NCI-H748 (cell line): ENCODE data around the gene FNDC3B.
A peak's percentile ranks its signal among the peaks of the same experiment; 100 is the strongest.

Source experiments
- DNase-seq: peaks from one replicate; lab custom pipeline; 2025; ENCODE audit not compliant: unreplicated experiment; lab: John Stamatoyannopoulos, UW

Gene FNDC3B

DNA sequence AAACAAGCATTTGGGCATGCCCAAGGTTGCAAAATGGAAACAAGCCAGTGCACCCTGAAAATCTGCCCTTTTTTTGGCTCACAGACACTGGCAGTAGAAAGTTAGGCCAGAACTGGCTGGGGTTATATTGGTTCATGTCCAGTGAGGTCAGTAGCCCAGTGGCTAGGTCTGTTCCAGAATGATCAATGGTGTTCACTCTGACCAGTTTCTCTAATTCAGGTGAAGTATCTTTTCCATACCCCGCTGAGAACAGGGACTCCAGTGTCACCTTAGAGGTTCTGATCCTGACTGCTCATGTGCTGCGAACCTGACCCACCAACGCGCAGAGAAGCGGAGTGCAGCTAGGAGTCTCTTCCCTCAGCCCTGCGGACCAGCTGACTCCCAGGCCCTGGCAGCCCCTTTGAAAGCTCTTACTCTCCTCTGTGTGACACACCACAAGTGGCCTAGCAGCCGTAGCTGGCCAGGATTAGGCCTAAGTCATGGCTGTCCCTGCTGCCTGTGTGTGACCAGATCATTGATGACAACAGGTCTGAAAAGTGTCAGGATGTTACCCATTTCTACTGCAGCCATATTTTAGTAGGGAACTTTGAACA, 285.3 kb downstream of the FNDC3B start:
- DNase-seq: no peak

DNA sequence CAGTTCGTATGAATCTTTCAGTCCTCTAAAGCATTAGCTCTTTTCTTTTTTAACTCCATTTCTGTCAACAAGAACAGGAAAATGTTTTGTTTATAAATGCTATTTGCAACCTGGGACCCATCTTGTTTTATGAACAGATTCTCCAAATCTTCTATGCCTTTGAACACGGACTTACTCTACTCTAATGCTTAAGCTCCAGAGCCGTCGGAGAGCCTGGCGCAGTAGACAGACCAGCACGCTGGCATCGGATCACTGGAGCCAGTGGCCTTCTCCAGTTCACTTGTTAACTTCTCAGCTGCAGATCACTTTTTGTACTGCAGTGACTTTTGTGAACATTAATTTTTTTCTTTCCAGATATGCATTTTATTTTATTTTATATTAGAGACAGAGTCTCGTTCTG, 286.1 kb downstream of the FNDC3B start:
- no peak for DNase-seq

DNA sequence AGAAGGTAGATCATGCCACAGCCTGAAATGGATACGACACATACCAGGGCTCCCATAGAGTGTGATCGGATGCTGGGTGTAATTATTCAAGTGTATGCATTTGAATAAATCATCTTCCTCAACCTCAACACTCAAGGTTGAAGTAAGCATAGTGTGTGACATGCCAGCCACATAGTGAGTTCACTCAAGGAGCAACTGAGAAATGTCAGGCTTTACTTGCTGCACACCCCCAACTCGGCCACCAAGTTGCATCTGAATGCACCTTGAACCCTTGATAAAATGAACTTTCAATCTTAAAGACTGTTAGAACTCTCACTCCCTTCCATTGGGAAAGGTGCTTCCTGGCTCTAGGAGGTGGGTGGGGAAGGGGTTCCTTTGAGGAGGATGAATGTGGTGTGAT, 287.6 kb downstream of the FNDC3B start:
- DNase-seq: no peak

DNA sequence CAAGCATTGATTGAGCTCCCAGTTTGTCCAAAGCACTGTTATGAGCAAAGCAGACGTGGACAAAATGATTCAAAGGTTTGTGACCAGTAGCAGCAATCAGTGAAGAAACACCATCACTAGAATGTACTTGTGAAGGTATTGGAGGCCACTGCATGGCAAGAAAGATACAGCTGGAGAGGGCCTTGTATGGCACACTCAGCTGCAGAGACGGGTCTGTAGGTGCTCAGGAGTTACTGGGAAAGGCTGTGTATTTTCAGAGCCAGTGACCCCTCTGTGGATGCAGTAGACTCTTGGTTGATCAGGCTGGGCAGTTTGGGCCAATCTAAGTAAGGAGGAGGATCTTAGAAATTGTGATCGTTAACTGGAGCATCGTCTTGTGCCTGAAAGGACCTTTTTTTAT, 288.9 kb downstream of the FNDC3B start:
- DNase-seq: no peak

DNA sequence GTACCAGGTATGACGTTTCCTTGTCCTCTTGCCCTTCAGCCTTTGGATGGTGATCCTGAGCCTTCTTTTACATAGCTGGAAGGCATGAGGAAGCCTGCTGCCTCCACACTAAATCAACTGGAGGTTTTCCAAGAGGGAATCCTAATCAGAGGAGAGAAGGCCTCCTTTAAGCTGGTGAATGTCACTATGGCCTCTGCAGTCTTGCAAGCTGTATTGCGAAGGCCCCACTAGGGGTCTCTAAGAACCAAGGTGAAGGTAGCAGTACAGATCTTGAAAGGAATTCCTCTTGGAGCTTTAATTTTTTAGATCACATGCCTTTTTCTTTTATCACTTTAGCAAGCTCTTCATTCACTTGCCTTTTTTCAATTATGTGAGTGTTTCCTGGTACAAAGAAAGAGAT, 289.7 kb downstream of the FNDC3B start:
- no peak for DNase-seq

DNA sequence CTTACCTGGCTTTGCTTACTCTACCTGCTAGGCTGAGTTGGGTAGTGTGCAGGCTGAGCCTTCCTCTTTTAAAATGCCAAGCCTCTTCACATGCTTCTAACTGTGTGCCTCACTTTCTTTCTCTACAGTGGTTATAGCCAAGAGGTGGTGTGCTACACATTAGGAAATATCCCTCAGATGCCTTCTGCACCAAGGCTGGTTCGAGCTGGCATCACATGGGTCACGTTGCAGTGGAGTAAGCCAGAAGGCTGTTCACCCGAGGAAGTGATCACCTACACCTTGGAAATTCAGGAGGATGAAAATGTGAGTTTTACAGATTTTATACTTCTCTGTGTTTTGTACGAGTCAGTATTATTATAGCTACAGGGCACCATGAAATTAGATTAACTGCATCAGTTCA, 291.0 kb downstream of the FNDC3B start:
- no peak for DNase-seq

DNA sequence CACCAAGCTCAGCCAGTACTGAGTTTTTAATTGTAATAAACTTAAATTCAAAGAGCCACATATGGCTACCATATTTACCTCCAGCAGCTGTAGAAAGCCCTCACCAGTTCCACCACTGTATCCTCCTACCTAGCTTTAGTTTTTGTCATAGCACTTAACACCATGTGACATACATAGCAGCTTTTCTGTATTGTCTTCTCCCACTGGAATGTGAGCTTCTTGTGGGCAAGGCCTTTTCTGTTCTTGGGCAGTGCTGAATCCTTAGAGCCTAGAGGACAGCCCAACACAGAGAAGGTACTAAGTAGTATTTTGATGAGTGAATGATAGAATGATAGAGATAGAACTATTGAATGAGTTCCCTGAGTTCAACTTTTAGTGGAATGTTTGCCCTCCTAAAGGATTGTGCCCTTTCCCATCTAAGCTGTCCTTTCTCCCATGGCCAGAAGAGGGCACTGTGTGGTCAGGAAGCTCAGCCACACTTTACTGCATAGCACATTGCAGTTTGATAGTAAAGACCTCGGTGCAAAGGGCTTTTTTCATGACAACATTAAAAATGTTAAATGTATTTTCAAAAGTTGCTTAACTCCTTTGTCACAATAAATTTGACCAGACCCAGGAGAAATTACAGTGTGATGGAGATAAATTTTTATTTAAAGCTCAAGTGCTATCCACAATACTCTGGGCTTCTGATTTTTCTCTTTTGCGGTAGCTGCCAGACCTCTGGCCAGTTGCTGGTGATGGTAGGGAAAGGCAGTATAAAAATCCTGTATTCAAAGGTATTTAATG, 293.1 kb downstream of the FNDC3B start:
- peak; percentile 50 for DNase-seq

DNA sequence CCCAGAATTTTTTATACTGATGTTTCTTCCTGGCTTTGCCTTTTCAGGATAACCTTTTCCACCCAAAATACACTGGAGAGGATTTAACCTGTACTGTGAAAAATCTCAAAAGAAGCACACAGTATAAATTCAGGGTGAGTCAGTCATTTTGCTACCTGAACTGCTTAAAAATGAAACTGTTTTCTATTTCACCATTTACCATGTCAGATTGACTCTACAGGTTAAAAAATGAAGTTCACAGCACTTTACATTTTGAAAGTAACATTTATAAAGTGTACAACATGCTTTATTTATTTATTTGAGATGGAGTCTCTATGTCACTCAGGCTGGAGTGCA, 293.6 kb downstream of the FNDC3B start:
- DNase-seq: no peak

DNA sequence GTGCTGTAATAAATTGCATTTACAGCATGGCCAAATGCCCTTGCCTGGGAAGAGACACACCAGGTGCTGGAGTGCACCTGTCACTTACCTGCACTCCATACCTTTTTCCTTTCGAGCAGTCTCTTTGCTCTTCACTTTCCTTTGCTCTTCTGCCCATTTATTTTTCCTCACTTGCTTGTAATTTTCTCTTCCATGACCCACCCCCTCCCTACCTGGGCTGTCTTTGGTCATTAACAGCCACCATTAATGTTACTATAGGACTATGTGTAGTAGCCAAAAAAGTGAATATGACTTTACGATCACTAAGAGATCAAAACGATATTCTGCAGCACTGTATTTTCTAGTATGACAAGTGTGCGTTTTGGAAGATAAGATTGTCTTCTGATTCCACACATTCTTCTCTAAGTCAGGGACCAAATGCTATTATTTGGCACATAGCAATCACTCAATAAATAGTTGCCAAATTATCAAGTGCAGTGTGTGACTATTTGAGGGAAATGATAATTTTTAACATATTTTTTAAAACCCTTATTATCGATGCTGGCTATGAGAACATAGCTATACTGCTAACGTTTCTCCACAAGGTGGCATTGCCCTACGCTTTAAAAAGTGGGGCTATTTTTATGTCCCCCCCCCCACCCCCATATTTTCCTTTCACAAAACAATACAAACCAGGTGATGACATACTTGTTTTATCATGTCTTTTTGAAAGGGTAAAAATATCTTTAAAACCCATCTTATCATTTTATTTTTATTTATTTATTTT, 294.5 kb downstream of the FNDC3B start:
- DNase-seq: no peak

DNA sequence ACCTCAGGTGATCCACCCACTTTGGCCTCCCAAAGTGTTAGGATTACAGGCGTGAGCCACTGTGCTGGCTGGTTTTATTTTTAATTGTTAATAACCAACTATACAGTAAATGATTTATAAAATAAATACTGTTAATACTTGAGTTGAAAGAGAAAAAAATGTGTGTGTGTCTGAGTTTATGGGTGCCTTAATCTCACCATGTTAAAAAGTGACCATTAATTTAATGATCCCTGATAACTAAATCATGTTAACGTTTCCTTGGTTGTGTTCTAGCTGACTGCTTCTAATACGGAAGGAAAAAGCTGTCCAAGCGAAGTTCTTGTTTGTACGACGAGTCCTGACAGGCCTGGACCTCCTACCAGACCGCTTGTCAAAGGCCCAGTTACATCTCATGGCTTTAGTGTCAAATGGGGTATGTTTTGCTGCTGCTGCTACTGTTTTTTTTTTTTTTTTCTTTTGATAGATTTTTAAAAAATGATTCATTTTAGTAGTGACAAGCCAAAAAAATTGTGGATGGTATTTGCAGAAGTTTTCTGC, 295.4 kb downstream of the FNDC3B start:
- DNase-seq: peak; percentile 47

DNA sequence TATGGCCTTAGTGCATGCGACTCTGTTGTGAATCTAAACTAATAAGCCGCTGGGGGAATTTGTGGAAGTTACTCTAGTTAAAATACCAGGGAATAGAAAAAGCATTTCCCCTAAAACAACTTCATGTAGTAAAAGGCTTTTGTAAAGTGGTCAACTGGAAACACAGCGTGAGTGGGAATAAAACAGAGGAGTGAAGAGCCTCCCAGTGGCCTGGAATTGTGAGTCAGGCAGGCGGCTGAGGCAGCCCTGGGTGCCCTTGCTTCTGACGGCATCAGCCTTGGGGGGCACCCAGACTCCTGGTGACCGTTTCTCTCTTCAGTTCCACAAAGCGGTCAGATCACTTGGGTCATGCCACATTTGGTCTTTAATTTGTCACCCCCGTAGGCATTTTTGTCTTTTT, 300.5 kb downstream of the FNDC3B start:
- no peak for DNase-seq

DNA sequence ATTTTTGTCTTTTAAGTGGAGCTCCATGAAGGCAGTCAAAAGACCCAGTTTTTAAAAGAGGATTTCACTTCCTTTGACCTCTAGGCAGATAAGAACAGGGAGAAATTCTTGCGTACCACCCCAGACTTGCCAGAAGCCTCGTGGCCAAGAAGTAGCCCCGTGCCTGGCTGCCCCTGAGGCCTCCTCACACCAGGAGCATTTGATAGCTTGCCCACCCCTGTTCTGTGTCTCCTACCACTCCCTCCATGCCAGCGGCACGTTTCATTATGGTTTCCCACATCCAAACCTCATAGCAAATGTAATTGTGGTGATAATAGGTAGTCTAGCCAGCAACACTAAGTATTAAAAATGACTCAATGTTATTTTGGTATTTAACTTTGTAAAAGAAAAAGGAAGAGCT, 301.2 kb downstream of the FNDC3B start:
- no peak for DNase-seq

DNA sequence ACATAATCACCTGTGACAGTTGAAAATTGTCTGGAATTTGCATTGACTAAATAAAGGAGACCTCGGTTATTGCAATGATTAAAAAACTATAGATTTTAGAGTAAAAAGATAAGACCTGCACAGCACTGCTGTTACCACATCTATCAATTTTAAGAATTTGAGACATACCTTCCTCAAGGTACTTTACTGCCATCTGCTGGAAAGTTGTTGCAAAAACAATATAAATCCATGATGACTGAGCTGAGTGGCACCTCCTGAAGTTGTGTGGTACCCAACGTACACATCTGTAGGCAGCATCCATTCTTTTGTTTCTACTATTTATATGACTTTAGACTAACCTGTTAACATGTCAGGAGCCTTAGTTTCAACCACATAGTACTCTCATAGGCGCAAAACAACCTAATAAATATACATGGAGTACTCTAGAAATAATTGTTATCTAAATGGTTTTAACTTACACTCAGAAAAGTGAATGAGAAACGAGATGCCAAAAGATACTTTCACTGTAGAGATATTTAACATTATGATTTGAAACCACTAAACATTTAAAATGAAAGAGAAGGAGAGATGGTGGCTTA, 302.2 kb downstream of the FNDC3B start:
- peak; percentile 62 for DNase-seq

DNA sequence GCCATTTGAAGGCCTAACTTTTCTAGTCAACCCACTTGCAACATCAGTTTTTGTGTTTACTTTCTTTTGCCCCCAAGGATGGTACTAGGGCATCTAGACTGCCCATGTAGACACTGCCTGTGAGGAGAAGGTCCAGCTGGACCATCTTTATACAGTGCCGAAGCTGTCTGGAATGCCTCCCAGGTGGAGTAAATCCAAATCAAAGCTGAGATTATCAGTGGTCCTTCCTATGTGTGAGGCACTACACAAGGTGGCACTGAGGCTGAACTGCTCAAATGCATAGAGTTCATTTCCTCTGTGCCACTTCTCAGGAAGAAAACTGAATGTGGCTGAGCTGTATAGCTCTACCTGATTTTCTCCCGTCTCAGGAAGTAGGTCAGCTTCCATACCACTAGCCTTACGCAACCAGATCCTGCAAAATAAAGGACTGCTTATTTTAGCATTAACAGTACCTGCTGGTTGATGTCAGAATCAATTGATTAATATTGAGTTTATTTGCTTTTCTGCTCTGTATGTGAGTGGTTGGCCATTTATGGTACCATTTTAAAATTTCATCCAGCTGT, 302.8 kb downstream of the FNDC3B start:
- no peak for DNase-seq

DNA sequence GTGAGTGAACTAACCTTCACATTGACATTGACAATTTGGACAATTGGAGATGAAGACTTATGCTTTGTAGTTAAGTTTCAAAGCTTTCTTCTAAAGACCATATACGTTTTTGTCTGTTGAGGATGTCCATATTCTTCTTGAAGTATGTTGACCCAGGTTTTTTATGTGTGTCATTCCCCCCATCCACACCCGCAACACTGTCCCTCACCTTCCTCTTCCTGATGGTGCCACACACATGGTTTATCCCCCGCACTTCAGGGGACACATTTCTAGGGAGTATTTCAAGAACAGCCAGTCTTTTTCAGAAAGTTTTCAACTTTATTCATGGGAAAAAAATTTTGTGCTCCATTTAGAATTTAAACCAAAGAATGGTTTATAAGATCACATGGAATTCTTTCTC, 303.7 kb downstream of the FNDC3B start:
- DNase-seq: no peak

DNA sequence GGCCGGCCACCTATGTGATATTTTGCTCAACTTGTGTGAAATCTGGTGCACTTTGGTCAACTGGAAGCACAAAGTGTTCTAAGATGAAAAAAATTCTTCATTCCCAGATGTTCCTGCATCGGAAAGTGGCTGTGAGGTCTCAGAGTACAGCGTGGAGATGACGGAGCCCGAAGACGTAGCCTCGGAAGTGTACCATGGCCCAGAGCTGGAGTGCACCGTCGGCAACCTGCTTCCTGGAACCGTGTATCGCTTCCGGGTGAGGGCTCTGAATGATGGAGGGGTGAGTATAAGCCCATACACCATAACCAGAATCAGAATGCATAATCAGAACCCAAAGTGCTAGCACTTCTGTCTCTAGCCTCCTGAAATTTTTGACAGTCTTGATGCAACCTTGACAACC, 304.6 kb downstream of the FNDC3B start:
- no peak for DNase-seq

DNA sequence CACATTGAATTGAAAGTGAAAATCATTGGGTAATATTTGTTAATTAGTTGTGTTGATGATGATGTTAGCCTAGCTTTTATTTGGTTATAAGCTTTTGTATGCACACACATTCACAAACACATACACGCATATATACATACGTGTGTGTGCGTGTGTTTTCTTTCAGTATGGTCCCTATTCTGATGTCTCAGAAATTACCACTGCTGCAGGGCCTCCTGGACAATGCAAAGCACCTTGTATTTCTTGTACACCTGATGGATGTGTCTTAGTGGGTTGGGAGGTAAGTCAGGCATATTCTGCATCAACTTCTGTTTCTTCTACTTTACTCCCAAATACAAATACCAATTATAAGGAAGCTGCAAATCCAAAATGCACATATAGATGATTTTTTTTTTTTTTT, 306.8 kb downstream of the FNDC3B start:
- DNase-seq: no peak

DNA sequence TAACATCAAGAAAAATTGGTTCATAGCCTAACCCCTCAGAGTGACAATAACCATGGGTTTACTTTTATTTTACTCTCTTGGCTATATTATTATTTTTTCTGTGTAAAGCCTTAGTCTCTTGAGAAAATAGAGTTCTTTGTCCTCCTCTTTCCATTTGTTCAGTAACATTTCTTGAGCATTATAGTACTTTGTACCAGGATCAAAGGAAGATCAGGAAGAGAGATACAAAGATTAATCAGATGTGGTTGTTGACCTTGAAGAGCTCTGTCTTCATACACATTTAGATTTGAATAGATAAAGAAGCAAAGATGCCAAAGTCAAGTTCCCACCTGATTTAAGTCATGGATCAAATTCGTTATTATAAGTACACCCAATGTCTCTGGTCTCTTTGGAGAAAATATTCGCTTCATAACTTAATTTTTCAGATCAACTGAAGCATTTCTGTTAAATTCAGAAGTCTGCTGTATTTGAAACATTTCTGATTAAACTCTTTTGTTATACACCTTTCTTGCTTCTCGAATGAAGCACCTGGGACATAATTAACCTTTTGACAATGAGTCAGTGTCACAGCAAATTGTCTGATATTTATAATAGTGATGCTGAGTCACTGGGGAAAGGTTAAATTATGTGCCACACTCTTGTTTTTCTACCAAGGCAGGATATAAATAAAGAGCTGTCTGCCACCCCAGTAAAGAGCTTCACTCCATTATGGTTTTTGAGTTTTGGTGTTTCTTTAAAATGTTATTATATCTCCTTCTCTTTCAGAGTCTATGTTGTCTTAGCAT, 308.7 kb downstream of the FNDC3B start:
- DNase-seq: peak; percentile 75

DNA sequence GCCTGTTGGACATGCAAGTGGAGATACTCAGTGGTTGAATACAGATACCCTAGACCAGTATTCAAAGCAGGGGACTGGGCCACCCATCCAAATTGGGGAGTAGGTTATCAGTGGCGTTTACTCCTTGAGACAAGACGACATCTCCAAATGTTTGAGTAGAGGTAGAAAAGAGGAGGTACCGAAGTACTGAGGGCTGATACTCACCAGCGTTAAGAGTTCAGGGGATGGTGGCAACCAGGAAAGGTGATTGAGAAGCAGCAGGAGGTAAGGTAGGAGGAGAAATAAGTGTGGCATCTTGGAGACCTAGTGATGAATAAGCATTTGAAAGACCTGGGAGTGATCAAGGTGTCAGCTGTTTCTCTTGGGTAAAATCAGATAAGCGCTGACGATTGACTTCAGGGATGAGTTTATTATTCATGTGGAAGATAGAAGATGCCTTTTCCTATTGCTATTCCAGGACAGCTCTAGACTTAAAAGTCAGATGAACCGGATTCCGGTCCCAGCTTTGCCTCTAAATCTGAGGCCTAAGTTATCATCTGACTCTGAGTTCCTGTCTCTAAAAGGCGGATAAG, 312.6 kb downstream of the FNDC3B start:
- no peak for DNase-seq

DNA sequence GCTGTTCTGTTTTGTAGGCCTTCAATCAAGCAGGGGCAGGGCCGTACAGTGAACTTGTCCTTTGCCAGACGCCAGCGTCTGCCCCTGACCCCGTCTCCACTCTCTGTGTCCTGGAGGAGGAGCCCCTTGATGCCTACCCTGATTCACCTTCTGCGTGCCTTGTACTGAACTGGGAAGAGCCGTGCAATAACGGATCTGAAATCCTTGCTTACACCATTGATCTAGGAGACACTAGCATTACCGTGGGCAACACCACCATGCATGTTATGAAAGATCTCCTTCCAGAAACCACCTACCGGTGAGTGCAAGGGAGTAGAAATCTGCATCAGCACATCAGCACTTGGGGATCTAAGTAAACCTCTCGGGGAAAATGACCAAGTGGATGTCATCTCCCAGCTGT, 313.4 kb downstream of the FNDC3B start:
- DNase-seq: no peak
